ENCODE data around the gene MYO1D. TPM values are rescaled to one million over a fixed set of nuclear protein-coding genes. Genes with fewer than 3 reads are reported as not detected.
"Not testable (repeated sequence)": the region's sequence is repeated elsewhere in the genome, so short reads cannot be mapped to it uniquely, and the experiment has no call there.

The MYO1D gene
- total RNA-seq, 1 experiment from 2014 or later, result 40.8 TPM

- POLR2A ChIA-PET (ENCODE audit: unreplicated experiment), result interaction anchor here (0.7 kb wide), 1 partner anchor 189 kb away, joined by 28 read pairs; no protein-coding TSS in a partner anchor
- Histone ChIP-seq H3K79me2 (ENCODE audit: low read depth) (no peaks in the 10 kb centered on the region), H3K9me2 (ENCODE audit: insufficient read depth) (no peaks in the 10 kb centered on the region), H3K9me3 (ENCODE audit: insufficient read depth, low read depth) (no peaks in the 10 kb centered on the region), H3K27ac (no peak overlapping the region), H3F3A (ENCODE audit: insufficient read depth, low read depth) (no peaks in the 10 kb centered on the region), H3K36me3 (ENCODE audit: low read depth) (no peaks in the 10 kb centered on the region), H3K27me3 (ENCODE audit: insufficient read depth, low read depth) (peaks cover 6% of the 10 kb centered on the region; the same call in 1 of the 2 replicates), H2AFZ (no peak overlapping the region), H3K4me3 (no peak overlapping the region), H4K20me1 (ENCODE audit: insufficient read depth) (no peaks in the 10 kb centered on the region), H3K4me1 (replicated peaks; ENCODE audit: insufficient read depth) (no peaks in the 10 kb centered on the region), H3K4me2 (no peak overlapping the region)
- TF ChIP-seq EZH2 (IDR thresholded peaks at IDR 0.05; ENCODE audit: low read depth), result no peak
- TF ChIP-seq, protein P1, sequence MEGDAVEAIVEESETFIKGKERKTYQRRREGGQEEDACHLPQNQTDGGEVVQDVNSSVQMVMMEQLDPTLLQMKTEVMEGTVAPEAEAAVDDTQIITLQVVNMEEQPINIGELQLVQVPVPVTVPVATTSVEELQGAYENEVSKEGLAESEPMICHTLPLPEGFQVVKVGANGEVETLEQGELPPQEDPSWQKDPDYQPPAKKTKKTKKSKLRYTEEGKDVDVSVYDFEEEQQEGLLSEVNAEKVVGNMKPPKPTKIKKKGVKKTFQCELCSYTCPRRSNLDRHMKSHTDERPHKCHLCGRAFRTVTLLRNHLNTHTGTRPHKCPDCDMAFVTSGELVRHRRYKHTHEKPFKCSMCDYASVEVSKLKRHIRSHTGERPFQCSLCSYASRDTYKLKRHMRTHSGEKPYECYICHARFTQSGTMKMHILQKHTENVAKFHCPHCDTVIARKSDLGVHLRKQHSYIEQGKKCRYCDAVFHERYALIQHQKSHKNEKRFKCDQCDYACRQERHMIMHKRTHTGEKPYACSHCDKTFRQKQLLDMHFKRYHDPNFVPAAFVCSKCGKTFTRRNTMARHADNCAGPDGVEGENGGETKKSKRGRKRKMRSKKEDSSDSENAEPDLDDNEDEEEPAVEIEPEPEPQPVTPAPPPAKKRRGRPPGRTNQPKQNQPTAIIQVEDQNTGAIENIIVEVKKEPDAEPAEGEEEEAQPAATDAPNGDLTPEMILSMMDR (conservative IDR thresholded peaks at IDR 0.05), result no peak
- CTCF ChIA-PET, result interaction anchor here (0.7 kb wide), 1 partner anchor 312 kb away, joined by 3 read pairs; no protein-coding TSS in a partner anchor
- no peak for DNase-seq
- BruUV-seq (replicated peaks), result no TSS peak
- intact Hi-C loops (cut with micrococcal nuclease; ENCODE audit: unreplicated experiment), result no loop called here
Observed at GRCh38 chr17:32921017-32921416, 44.1 kb upstream of the MYO1D start.

DNA sequence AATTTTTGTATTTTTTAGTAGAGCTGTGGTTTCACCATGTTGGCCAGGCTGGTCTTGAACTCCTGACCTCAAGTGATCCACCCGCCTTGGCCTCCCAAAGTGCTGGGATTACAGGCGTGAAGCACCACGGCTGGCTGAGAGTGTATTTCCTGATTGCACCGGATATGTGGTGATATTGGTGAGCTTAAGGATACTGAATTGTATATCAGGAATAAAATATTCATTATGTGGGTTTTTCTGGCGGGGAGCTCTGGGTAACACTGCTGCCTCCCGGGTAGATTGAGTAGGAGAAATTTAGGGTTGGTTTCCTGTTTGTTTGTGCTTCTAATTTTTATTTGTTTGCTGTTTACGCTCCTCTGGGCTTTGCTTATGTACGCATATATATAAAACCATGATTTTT lies 43.4 kb upstream of the MYO1D start:
- no peak for DNase-seq
- no peaks in the 10 kb centered on the region for H4K20me1 ChIP-seq (ENCODE audit: insufficient read depth)
- peaks cover 1% of the 10 kb centered on the region; the same call in 1 of the 2 replicates for H3K27me3 ChIP-seq (ENCODE audit: insufficient read depth, low read depth)
- no peaks in the 10 kb centered on the region for H3K9me3 ChIP-seq (ENCODE audit: insufficient read depth, low read depth)
- H3K4me2 ChIP-seq, result no peak overlapping the region
- no peaks in the 10 kb centered on the region for H3K4me1 ChIP-seq (replicated peaks; ENCODE audit: insufficient read depth)
- H2AFZ ChIP-seq, result no peak overlapping the region
- CTCF ChIA-PET, result interaction anchor here (0.7 kb wide), 1 partner anchor 313 kb away, joined by 3 read pairs; no protein-coding TSS in a partner anchor
- no TSS peak for BruUV-seq (replicated peaks)
- H3K79me2 ChIP-seq (ENCODE audit: low read depth), result no peaks in the 10 kb centered on the region
- POLR2A ChIA-PET (ENCODE audit: unreplicated experiment), result interaction anchor here (0.7 kb wide), 1 partner anchor 188 kb away, joined by 28 read pairs; no protein-coding TSS in a partner anchor
- TF ChIP-seq, protein P1 (conservative IDR thresholded peaks at IDR 0.05), result no peak
- H3K27ac ChIP-seq, result no peak overlapping the region
- intact Hi-C loops (cut with micrococcal nuclease; ENCODE audit: unreplicated experiment), result no loop called here
- no peaks in the 10 kb centered on the region for H3F3A ChIP-seq (ENCODE audit: insufficient read depth, low read depth)
- H3K4me3 ChIP-seq, result no peak overlapping the region
- H3K36me3 ChIP-seq (ENCODE audit: low read depth), result no peaks in the 10 kb centered on the region
- no peaks in the 10 kb centered on the region for H3K9me2 ChIP-seq (ENCODE audit: insufficient read depth)

- H3K4me2 ChIP-seq; H3K27ac ChIP-seq; H3K79me2 ChIP-seq (ENCODE audit: low read depth); H3K4me1 ChIP-seq (replicated peaks; ENCODE audit: insufficient read depth); H3K27me3 ChIP-seq (ENCODE audit: insufficient read depth, low read depth); H3K9me3 ChIP-seq (ENCODE audit: insufficient read depth, low read depth); POLR2A ChIA-PET (ENCODE audit: unreplicated experiment); DNase-seq; BruUV-seq (replicated peaks); H3K4me3 ChIP-seq; H4K20me1 ChIP-seq (ENCODE audit: insufficient read depth); CTCF ChIA-PET; H2AFZ ChIP-seq; intact Hi-C loops (cut with micrococcal nuclease; ENCODE audit: unreplicated experiment); H3K9me2 ChIP-seq (ENCODE audit: insufficient read depth); H3K36me3 ChIP-seq (ENCODE audit: low read depth); H3F3A ChIP-seq (ENCODE audit: insufficient read depth, low read depth): not testable (repeated sequence)
Observed at GRCh38 chr17:32919876-32920275, 43.0 kb upstream of the MYO1D start.

- intact Hi-C loops (cut with micrococcal nuclease; ENCODE audit: unreplicated experiment), result no loop called here
- Histone ChIP-seq H3F3A (ENCODE audit: insufficient read depth, low read depth) (no peaks in the 10 kb centered on the region), H3K9me3 (ENCODE audit: insufficient read depth, low read depth) (no peaks in the 10 kb centered on the region), H3K4me3 (no peak overlapping the region), H2AFZ (no peak overlapping the region), H3K79me2 (ENCODE audit: low read depth) (no peaks in the 10 kb centered on the region), H3K4me2 (no peak overlapping the region), H3K27ac (no peak overlapping the region), H3K36me3 (ENCODE audit: low read depth) (no peaks in the 10 kb centered on the region), H3K9me2 (ENCODE audit: insufficient read depth) (no peaks in the 10 kb centered on the region), H3K4me1 (replicated peaks; ENCODE audit: insufficient read depth) (no peaks in the 10 kb centered on the region), H4K20me1 (ENCODE audit: insufficient read depth) (no peaks in the 10 kb centered on the region), H3K27me3 (ENCODE audit: insufficient read depth, low read depth) (0 out of 2 replicates have a peak, but pooled peaks cover 5% of the 10 kb centered on the region)
- no peak for DNase-seq
- BruUV-seq (replicated peaks), result no TSS peak
- TF ChIP-seq, protein P1 (conservative IDR thresholded peaks at IDR 0.05), result no peak
- TF ChIP-seq EZH2 (IDR thresholded peaks at IDR 0.05; ENCODE audit: low read depth), result no peak
- POLR2A ChIA-PET (ENCODE audit: unreplicated experiment), result no interaction called here
- CTCF ChIA-PET, result no interaction called here
Observed at GRCh38 chr17:32917842-32918241, 40.9 kb upstream of the MYO1D start.
